ENCODE measurements around the gene PRKCB.

Gene PRKCB

DNA sequence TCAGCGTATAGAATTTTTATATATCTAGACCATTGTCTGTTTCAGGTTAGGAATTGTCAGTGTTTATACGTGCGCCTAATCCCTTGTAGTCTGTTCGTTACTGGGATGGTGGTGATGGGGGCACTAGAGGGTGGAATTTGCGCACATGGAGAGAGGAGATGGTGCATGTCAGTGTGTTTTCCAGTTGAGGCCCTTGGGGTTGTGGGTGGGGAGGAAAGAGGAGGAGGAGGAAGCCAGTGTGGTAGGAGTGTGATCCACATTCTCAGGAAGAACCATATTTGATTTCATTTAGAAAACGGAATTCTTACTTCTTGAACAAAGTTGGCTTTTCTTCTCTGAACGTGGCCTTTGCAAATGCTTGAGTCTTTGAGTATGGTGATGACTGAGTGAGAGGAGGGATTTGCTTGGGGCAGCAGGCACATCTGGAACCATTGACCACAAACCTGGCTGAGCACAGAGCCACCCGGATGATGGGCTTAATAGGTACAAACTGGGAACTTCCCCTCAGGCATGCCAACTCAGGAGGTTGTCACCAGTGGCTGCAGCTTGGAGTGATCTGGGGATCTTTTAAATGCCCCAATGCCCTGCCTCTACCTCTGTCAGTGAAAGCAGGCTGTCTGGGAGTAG lies 98.9 kb downstream of the PRKCB start:
- no peak for DNase-seq (ENCODE audit: low read depth in 1 of 2, low spot score in 1 of 2)

DNA sequence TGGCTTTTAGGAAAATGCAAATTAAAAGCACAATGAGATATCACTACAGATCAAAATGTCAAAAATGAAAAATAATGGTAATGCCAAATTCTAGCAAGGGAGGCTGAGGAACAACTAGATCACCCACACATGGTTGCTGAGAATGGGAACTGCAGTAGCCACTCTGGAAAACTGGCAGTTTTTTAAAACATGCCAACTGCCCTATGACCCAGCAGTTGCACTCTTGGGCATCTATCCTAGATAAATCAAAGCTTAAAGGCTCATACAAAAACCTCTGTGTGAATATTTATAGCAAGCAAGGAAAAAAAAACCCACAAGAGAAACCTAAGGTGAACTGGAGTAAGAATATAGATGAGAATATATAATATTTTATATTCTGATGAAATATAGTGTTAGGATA lies 104.3 kb downstream of the PRKCB start:
- no peak for DNase-seq (ENCODE audit: low read depth in 1 of 2, low spot score in 1 of 2)

DNA sequence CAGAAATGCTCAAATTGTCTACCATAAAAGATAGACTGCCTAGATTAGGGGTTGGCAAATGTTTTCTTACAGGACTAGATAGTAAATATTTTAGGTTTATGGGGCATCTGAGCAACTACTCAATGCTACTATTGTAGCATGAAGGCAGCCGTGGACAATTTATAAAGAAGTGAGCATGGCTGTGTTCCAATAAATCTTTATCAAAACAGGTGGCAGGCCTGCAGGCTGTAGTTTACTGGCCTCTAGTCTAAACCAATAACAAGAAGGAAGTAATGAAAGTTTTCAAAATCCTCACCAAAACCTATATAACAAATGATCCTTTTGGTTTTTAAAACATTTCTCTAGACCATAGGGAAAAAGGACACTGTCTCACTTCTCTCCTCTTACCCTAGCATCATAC lies 105.2 kb downstream of the PRKCB start:
- no peak for DNase-seq (ENCODE audit: low read depth in 1 of 2, low spot score in 1 of 2)

DNA sequence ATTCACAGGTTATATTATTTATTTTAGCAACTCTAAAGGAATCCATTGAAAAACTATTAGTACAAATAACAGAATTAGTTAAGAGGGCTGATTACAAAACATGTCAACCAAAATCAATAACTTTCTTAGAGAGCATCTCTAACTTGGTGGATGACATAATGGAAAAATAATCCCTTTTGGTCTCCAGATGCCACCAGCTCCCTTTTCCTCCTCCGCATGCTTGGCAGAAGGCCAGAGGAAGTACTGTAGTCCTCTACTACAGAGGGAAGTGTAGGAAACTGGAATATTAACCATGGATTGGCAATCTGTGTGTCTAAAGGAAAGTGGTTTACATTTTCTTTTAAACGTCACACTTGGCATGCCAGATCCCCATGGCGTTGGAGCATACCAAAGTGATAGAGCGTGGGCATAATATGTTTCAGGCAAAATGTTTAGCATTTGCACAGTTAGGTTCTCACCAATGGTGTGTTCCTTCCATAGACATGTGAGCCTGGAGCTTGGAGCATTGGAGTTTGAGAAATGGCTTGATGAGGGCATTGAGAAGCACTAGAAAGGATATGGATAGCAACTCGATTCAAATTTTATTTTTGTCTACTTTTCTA lies 106.3 kb downstream of the PRKCB start:
- no peak for DNase-seq (ENCODE audit: low read depth in 1 of 2, low spot score in 1 of 2)

DNA sequence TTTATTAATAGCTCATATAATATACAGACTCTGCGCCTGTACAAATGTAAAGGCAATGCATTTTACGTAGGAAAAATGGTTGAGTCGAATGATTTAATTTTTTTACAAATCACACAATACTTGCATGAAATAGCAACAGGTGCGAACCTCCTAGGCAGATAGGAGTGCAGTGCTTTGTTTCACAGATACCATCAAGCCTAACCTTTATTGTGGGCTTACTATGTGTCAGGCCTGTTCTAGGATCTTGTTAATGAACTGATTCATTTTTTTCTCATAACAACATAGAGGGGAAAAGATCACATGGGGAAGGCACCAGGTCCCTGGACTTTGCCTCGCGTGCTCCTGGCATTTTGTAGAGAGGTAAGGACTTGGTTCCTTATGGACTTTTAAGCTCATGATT lies 107.8 kb downstream of the PRKCB start:
- no peak for DNase-seq (ENCODE audit: low read depth in 1 of 2, low spot score in 1 of 2)

DNA sequence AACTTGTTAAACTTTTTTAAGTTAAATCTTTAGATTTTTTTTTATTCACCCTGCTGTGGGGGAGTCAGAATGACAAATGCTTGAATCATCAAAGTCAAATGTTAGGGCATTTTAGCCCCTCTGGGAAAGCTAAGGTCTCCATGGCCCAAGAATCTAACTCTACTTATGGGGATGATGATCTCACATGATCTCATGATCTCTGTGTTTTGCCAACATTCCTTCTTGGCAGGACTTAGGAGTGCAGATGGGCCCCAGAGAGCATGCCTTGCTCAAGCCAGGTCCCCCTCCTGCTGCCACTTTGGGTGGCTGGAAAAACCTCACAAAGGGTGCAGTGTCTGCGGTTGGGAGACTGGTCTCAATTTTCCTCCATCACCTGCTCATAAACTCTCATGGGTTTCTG lies 108.6 kb downstream of the PRKCB start:
- DNase-seq (ENCODE audit: low read depth in 1 of 2, low spot score in 1 of 2), result no peak

DNA sequence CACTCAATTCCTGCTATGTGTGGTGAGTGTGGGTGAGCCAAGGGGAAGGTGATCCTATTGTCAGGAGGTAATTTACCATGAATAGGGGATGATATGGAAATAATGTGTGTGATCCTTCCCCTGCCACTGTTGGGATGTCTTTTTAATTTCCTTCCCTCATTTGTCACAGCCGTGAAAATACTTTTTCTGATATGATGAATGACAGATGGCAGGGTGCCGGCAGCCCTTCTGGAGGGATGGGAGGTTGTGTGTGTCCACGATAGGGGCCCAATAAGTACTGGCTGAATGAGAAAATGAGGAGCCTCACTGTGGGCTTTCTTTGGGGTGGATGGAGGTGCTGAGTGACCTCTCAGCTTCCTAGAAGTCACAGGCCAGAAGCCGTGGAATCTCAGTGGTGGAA lies 109.5 kb downstream of the PRKCB start:
- DNase-seq (ENCODE audit: low read depth in 1 of 2, low spot score in 1 of 2), result no peak

DNA sequence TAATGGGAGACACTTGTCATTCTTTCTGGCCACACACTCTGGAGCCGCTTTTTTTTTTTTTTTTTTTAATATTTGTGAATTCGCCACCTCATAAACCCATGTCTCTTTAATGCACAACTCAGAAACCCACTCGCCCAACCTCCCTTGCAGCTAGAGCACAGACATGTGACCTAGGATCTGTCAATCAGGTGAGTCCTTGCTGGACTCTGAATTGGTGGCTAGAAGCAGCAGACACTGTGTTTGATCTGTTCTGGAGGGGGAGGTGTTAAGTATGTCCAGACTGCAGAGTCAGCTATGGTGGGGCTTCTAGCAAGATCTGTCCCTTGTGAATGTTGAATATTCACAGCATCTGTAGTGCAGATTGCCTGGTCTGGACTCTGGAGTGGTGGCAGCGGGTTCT lies 112.1 kb downstream of the PRKCB start:
- no peak for DNase-seq (ENCODE audit: low read depth in 1 of 2, low spot score in 1 of 2)

DNA sequence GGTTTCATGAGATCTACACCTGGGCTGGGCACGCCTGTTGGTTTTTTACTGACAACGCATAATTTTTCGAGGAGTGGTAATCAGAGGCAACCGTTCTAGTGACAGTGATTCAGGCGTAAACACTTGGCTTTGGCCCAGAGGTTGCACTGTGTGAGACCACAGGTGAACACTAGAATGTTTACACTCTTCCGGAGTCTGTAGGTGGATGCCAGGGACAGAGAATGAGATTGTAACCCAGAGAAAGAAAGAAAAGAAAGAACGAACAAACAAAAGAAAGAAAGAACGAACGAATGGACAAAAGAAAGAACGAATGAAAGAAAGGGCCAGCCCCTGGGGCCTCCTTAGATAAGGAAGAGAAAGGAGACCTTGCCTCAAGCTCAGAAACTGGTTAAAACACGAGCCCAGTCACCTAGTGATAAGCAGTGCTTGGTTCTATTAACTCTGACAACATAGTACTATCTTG lies 113.2 kb downstream of the PRKCB start:
- no peak for DNase-seq (ENCODE audit: low read depth in 1 of 2, low spot score in 1 of 2)

DNA sequence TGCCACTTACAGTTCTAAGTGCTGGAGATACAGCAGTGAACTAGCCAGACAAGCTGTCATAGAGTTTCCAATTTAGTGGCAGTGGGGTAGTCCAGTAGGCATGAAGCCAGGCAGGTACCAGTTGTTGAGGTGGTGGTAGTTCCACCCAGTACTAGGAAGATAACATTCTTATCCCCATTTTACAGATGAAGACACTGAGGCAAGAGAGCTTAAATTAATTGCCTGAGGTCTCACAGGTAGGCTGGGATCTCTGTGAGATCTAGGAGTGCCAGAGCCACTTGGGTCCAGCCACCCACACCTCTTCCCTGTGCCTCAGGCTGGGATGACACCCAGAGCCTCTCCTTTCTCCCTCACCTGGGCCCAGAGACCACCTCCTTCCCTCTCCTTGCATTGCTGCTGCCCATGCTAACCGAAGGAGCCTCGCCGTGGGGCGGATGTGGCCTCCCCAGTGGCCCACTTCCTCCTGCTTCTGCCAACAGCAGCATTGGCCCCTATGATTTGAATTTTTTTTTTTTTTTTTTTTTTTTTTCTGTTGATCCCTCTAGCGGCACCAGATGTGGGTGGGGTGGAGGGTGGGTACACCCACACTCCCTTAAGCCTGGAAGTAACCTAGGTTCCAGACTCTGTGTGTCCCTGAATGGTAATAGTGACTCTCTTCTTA lies 114.0 kb downstream of the PRKCB start:
- DNase-seq (ENCODE audit: low read depth in 1 of 2, low spot score in 1 of 2), result peak in 1 of 2 donors; percentile 34

DNA sequence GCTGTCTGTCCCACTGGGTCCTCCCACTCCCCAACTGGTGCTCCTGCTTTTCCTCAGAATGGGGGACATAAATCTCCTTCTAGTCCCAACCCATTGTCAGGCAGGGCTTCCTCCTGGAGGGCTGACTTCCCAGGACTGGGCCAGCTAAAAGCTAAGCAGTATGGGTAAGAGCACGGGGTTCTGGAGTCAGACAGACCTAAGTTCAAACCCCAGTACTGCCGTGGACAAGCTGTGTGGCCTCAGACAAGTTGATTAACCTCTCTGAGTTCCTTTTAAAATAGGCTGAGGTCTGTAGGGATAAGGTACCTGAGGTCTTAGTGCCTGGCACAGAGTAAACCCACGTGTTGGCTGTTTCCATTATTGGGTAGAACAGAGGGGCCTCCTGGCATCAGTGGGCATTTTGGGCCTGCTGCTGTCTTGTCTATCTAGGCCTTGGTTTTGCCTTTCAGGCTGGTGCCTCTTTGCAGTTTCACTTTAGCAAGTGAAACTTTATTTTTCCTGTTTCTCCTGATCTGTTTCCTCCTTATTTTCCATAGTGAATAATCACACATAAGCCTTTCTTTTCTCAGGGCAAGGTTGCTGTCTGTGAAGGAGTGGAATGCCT lies 114.6 kb downstream of the PRKCB start:
- DNase-seq (ENCODE audit: low read depth in 1 of 2, low spot score in 1 of 2), result no peak

DNA sequence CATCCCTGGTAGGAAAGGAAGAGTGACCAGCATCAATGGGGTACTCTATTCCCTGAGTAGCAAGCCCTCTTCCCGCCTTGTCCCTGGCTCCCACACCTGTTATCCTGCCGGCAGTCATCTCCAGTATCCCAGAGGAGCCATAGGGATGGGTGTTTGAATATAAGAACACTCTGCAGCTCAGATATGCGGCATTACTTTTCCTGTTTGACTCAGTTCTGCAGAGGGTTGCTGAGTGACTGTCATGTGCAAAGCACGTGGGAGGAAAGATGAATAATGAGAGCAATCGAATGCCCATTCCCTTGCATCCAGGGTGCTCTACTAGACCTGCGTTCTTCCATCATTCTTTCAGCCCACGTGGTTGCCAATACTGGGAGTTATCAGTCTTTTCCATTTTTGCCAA lies 115.1 kb downstream of the PRKCB start:
- DNase-seq (ENCODE audit: low read depth in 1 of 2, low spot score in 1 of 2), result no peak

DNA sequence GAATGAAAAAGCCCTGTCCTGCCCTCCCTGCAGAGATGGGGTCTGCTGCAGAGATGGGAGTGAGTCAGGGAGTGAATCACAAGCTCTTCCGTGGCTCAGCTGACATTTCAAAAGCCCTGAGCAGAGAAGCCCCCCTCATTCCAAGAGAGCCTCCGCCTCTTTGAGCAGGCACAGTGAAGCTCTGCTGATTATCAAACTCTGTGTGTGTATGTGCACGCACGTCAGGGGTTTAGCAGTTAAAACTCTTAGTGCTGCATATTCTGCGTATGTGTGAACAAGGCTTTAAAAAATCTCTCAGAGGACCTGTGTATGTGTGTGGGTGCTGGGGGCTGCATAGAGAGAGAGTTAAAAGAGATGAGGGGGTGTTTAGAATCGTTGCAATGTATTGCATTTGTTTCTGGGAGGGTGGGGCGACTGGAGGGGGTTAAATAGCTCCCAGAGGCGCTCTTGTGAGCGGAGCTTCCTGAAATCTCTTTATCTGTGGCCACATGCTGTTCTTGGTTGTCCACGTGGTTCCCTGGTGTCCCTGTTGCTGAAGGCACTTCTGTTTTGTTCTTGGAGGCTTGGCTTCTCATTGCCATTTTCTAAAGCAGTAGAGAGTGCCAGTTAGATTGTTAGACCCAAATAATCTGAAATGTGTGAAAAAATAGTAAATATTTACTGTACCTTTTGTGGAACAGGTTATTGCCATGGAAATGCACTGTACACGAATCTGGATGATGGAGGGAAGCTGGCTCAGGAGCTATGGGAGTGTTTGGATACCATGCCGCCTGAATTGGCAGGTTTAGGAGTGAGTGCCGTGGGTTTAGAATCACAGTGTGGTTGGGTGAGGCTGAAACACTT lies 116.6 kb downstream of the PRKCB start:
- DNase-seq (ENCODE audit: low read depth in 1 of 2, low spot score in 1 of 2), result peak in 1 of 2 donors; percentile 22

DNA sequence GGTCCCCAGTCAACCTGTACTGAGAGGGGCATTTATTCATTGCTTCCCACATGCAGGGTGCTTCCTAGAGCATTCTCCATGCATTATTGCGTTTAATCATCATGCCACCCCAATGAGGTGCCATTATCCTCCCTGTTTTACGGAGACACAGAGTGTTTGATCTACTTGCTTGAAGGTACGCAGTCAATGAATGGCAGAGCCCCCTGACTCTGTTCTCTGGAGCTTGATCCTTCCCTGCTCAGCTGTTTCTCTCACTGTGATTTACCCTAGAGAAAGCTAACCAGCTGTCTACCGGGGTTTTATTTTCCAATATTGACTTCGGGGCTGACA lies 117.2 kb downstream of the PRKCB start:
- DNase-seq (ENCODE audit: low read depth in 1 of 2, low spot score in 1 of 2), result no peak

DNA sequence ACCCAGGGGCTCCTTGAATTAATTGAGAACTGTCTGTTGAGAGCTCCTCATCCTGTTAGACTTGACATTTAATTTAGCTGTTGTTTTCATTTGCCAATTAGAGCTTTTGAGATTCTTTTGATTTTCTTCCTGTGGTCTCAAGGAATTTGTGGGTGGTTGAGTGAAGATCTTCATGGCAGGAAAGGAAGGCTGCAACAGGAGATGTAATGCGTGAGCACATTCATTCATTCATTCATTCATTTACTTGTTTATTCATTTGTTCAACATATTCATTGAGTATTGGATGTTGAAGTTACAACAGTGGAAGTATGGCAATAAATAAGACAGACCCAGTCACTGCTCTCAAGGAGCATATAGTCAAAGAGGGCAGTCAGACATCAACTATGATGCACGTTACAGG lies 117.7 kb downstream of the PRKCB start:
- DNase-seq (ENCODE audit: low read depth in 1 of 2, low spot score in 1 of 2), result no peak

DNA sequence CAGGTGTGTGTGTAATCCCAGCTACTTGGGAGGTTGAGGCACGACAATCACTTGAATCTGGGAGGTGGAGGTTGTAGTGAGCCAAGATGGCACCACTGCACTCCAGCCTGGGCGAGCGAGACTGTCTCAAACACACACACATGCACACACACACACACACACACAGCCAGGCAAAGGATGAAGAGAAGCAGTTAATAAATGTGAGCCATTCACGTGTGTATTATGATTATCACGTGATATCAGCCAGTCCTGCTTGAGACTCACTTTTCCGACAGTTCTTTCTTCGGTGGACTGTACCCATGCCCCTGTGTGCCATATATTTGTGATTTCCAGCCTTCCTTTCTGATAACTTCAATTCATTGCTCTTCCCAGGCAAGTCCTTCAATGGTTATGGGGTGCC lies 119.3 kb downstream of the PRKCB start:
- no peak for DNase-seq (ENCODE audit: low read depth in 1 of 2, low spot score in 1 of 2)

DNA sequence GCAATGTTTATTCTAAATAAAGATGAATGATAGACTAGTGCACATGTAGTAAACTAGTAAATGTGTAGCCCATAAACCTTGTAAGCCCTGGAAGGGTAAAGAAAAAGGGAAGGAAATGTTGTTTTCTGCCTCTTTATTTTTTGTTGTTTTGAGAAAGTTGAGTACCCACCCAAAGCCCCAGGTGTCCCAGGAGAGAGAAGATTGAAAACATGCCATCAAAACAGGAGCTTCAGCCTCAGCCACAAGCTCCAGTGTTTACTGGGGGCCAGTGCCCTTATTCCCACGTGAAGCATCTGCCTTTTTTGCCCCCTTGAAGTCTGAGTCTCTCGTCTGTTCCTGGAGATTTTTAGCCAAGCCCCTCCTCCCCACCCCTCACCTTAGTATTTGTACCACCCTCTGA lies 121.5 kb downstream of the PRKCB start:
- no peak for DNase-seq (ENCODE audit: low read depth in 1 of 2, low spot score in 1 of 2)

DNA sequence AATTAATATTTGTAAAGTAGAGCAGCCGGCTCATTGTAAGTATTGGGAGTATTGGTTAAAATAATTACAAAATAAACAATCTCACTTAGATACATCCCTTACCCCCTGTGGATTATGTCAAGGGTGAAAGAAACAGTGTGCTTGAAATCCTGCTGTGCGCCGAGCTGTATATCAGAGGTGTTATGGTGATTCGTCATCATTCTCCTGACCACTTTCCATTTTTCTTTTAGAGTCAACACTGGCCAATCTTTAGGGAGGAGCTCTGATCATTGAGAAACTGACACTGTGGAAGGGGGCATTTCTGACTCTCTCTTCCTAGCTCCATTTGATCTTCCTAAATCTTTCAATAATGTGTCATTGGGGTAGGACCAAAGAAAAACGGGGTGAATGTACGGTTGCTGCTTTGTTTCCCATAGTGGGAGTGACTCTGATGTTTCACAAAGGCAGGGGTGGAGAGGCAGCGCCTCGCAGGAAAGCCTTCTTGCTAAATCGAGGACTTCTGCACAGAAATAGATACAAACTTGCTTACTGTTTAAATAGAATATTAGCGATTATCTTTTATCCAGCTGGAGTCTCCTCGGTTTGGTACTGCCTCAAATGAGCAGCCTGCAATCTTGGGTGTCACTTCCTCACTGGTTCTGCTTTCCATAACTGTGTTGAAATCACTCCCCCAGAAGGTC lies 123.4 kb downstream of the PRKCB start:
- DNase-seq (ENCODE audit: low read depth in 1 of 2, low spot score in 1 of 2), result no peak

DNA sequence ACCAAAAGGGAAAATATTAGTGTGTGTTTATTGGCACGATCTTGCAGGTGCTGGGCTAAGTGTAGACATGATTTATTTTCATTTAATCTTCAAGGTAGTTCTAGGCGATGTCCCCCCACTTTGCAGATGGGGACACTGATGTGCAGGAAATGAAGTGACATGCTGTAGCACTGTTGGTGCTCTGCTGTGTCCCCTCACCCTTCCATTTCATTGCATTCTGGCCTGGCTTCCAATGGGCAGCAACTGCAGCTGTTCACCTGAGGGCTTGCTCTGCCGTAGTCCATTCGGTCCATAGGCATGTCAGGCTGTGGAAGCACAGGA lies 123.9 kb downstream of the PRKCB start:
- DNase-seq (ENCODE audit: low read depth in 1 of 2, low spot score in 1 of 2), result no peak

DNA sequence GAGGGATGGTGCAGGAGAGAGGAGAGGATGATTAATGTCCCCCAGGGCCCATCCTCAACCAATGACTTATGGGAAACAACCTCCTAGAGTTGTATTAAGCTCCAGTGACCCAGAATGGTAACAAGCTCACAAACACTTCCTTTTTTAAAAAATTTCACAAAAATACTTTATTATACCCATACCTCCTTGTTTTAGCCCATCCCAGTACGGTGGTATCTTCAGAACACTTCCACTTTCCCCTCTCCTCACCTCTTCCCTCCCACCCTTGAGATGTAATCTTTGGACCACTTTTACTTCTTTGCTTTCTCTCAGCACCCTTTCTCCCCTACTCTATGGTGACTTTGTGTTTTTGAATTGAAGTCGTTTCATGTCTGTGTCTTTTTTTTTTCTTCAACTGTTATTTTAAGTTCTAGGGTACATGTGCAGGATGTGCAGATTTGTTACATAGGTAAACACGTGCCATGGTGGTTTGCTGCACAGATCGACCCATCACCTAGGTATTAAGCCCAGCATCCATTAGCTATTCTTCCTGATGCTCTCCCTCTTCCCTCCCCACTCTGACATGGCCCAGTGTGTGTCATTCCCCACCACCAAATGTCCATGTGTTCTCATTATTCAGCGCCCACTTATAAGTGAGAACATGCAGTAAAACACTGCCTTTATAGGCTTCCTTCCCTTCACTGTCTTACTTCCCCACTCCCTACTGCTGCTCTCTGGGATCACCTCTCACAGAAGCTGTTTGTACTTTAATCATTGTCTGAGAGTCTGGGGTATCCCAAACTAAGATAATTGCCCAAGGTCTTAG lies 124.5 kb downstream of the PRKCB start:
- DNase-seq (ENCODE audit: low read depth in 1 of 2, low spot score in 1 of 2), result no peak
